GM12878 (cell line): ENCODE results near the gene VSX1. TPM values are rescaled to one million over a fixed set of nuclear protein-coding genes. Genes with fewer than 3 reads are reported as not detected.

Experiments
- ATAC-seq: fragments of 200-7000 bp; cut with Tn5 transposase; 3 replicates; pipeline ENCODE4 v1.9.1; 2020; ENCODE audit warnings: mild to moderate bottlenecking, moderate library complexity
- BruUV-seq: library from RNA; stranded (reverse); fragments of 400-500 nt; replicated peaks from 2 replicates; lab custom pipeline; 2021; lab: Mats Ljungman, UMichigan
- CTCF ChIA-PET: fragments of 300-600 bp; sonication (Branson Sonifier 250); formaldehyde crosslinking; extraction: SDS; loops from one replicate; lab custom pipeline; 2021; ENCODE audit warnings: inconsistent platforms; lab: Yijun Ruan, JAX
- POLR2A ChIA-PET: fragments of 350-600 bp; formaldehyde crosslinking; extraction: SDS; loops from one replicate; lab custom pipeline; 2021; ENCODE audit warnings: inconsistent platforms; lab: Charles Lee
- RAD21 ChIA-PET: fragments of 300-600 bp; sonication (Branson Sonifier 250); formaldehyde crosslinking; loops from one replicate; lab custom pipeline; 2023; ENCODE audit warnings: antibody characterized with exemption; ENCODE audit not compliant: unreplicated experiment; lab: Charles Lee
- SMC1A ChIA-PET: fragments of 300-600 bp; sonication (Branson Sonifier 250); formaldehyde crosslinking; loops from one replicate; lab custom pipeline; 2023; ENCODE audit not compliant: unreplicated experiment, uncharacterized antibody; lab: Charles Lee
- DNase-seq: peaks from one replicate; pipeline ENCODE4 v3.0.0-alpha.2; 2011; ENCODE audit warnings: low read depth, low spot score
- FAIRE-seq: peaks from 3 replicates; lab custom pipeline; 2011; peaks lifted over from hg19 to GRCh38; lab: Jason Lieb, UNC
- H2AFZ ChIP-seq: 2 replicates; pipeline ENCODE4 v1.6.0; 2011; ENCODE audit warnings: low read depth, low read length, control low read depth; ENCODE audit not compliant: control insufficient read depth
- H3K27ac ChIP-seq: 2 replicates; pipeline ENCODE4 v1.5.1; 2011; ENCODE audit warnings: control low read depth; ENCODE audit not compliant: control insufficient read depth, insufficient read depth
- H3K27me3 ChIP-seq, 2 experiments: replicated peaks in 1 of 2; 2 replicates each; pipeline versions ENCODE4 v1.6.0 to v1.6.1; 2011; ENCODE audit warnings: low read length in 1 of 2; ENCODE audit not compliant: control insufficient read depth in 2 of 2, insufficient read depth in 2 of 2
- H3K36me3 ChIP-seq, 2 experiments: 2 replicates each; pipeline ENCODE4 v1.5.1; 2011; ENCODE audit warnings: low read length in 1 of 2; ENCODE audit not compliant: control insufficient read depth in 2 of 2, insufficient read depth in 2 of 2
- H3K4me1 ChIP-seq: 2 replicates; pipeline ENCODE4 v1.6.1; 2011; ENCODE audit warnings: mild to moderate bottlenecking, low read length, moderate library complexity, mixed read lengths; ENCODE audit not compliant: control insufficient read depth, insufficient read depth
- H3K4me2 ChIP-seq: 2 replicates; pipeline ENCODE4 v1.6.0; 2011; ENCODE audit warnings: control low read depth; ENCODE audit not compliant: control insufficient read depth, insufficient read depth
- H3K4me3 ChIP-seq: fragments of 200-600 bp; sonication (generic); 2 replicates; pipeline ENCODE4 v1.5.1; 2016
- H3K79me2 ChIP-seq: 2 replicates; pipeline ENCODE4 v1.6.0; 2011; ENCODE audit warnings: low read length; ENCODE audit not compliant: control insufficient read depth, insufficient read depth
- H3K9ac ChIP-seq: 2 replicates; pipeline ENCODE4 v1.8.0; 2011; ENCODE audit warnings: low read length, control low read depth, mixed read lengths; ENCODE audit not compliant: control insufficient read depth, insufficient read depth
- H3K9me3 ChIP-seq: replicated peaks from 3 replicates; pipeline ENCODE4 v1.5.1; 2011; ENCODE audit warnings: mild to moderate bottlenecking, low read length; ENCODE audit not compliant: control insufficient read depth, insufficient read depth
- H4K20me1 ChIP-seq: 2 replicates; pipeline ENCODE4 v1.6.0; 2011; ENCODE audit not compliant: control insufficient read depth, insufficient read depth
- EGR1 ChIP-seq, 2 experiments: IDR thresholded peaks; 1 replicate in 1 of 2; 2 replicates in 1 of 2; pipeline ENCODE4 v1.6.1; 2011 to 2012; ENCODE audit warnings: low read depth in 2 of 2, low read length in 2 of 2, borderline replicate concordance in 1 of 2, mild to moderate bottlenecking in 1 of 2, moderate library complexity in 1 of 2
- NFYB ChIP-seq: IDR thresholded peaks from 2 replicates; pipeline ENCODE4 v1.6.1; 2011; ENCODE audit warnings: low read depth, mild to moderate bottlenecking, low read length, improper control_type of control experiment, moderate library complexity; ENCODE audit not compliant: insufficient read depth
- RELB ChIP-seq: fragments of 450-650 bp; IDR thresholded peaks from 2 replicates; pipeline ENCODE4 v1.6.1; 2017; ENCODE audit warnings: low read depth, mild to moderate bottlenecking, moderate library complexity
- USF1 ChIP-seq: IDR thresholded peaks from 2 replicates; pipeline ENCODE4 v1.6.1; 2011; ENCODE audit warnings: borderline replicate concordance, low read depth, mild to moderate bottlenecking, moderate library complexity, mixed read lengths, low read length; ENCODE audit not compliant: insufficient read depth; ENCODE audit errors: extremely low read length
- ZBTB4 ChIP-seq: fragments of 450-650 bp; formaldehyde crosslinking; IDR thresholded peaks from 2 replicates; pipeline ENCODE4 v1.4.0; 2022; ENCODE audit warnings: mild to moderate bottlenecking, moderate library complexity
- ZNF384 ChIP-seq: IDR thresholded peaks from 2 replicates; pipeline ENCODE4 v1.6.1; 2012; ENCODE audit warnings: low read depth, mild to moderate bottlenecking, low read length, improper control_type of control experiment, borderline replicate concordance
- WGBS: methylation state at CpG from one replicate; pipeline ENCODE4 v1.1.6; 2016; ENCODE audit warnings: low lambda C conversion rate; ENCODE audit not compliant: insufficient replicate concordance, insufficient coverage; ENCODE audit errors: missing lambda C conversion rate; 5-methylcytosine and 5-hydroxymethylcytosine counted together
- in situ Hi-C: fragments of 300-500 bp; cut with MboI; formaldehyde crosslinking; loops from 9 replicates; pipeline ENCODE4 v1.14.3; 2018; ENCODE audit warnings: mixed read lengths
- intact Hi-C: fragments of 100-400 bp; cut with micrococcal nuclease; formaldehyde crosslinking; loops from one replicate; pipeline ENCODE4 v1.14.2; 2022; ENCODE audit not compliant: unreplicated experiment
- polyA plus RNA-seq, 11 experiments: library from polyadenylated mRNA; depleted of rRNA in 4 of 11; unstranded in 6 of 11; stranded (reverse) in 5 of 11; fragments of >200 nt; fragmentation: Nextera tagmentation in 4 of 11; fragmentation: Illumina TruSeq in 1 of 11; extraction: Ambion mirVana in 4 of 11; extraction: Trizol in 1 of 11; gene quantifications; 1 replicate in 1 of 11; 2 replicates in 10 of 11; pipeline versions ENCODE4 v1.2.1 to v1.2.3, GENCODE V29; 2011 to 2016; ENCODE audit warnings: inconsistent platforms in 2 of 11, missing spikeins in 2 of 11, low read depth in 1 of 11
- total RNA-seq, 4 experiments: library from RNA; depleted of rRNA in 3 of 4; stranded (reverse); fragments of >200 nt in 3 of 4; fragmentation: Illumina TruSeq in 1 of 4; extraction: Trizol in 1 of 4; gene quantifications; 2 replicates each; pipeline versions ENCODE4 v1.2.1 to v1.2.3, GENCODE V29; 2013 to 2021

The VSX1 gene
- total and polyA plus RNA-seq, 10 of the 15 experiments (the other 5 are each of a cell fraction or from before 2014, with no cell fraction given) = 0.05 TPM; not detected in 9

- TF ChIP-seq ZBTB4 (CRISPR knock-in tag) = no peak
- TF ChIP-seq, all 136 proteins: peak for 0
Observed at GRCh38 chr20:25032478-25033264, 49.3 kb downstream of the VSX1 start (continued).

- no peaks in the 10 kb centered on the region for H3K27me3 ChIP-seq
- CTCF ChIA-PET = interaction anchor here (1.3 kb wide), 1 partner anchor 367 kb away, joined by 4 read pairs; no protein-coding TSS in a partner anchor
- H3K79me2 ChIP-seq = peaks cover 2% of the 10 kb centered on the region
- RAD21 ChIA-PET = interaction anchor here (0.6 kb wide), 1 partner anchor 9 kb away, joined by 3 read pairs; no protein-coding TSS in a partner anchor
- peaks cover 0 to 6% of the 10 kb centered on the region in 2 experiments; a peak in 2 of 4 replicates for H3K36me3 ChIP-seq
- peaks cover 13% of the 10 kb centered on the region for H3K4me1 ChIP-seq
- in situ Hi-C loops = no loop called here
- no peak for DNase-seq
- WGBS = 89% methylated on average over 16 of the region's 16 CpGs
- no peak overlapping the region for H3K4me2 ChIP-seq
- intact Hi-C loops = no loop called here
- SMC1A ChIA-PET = interaction anchor here (1.1 kb wide), 1 partner anchor 38 kb away, joined by 3 read pairs; no protein-coding TSS in a partner anchor
- TF ChIP-seq ZNF384 (no peak), EGR1 (IDR thresholded peaks at IDR 0.05; ENCODE audit: borderline replicate concordance in 1 of 2, low read depth in 2 of 2, low read length in 2 of 2) (no peak), USF1 (peak; percentile 71), NFYB (0 out of 2 replicates have a peak, but pooled peaks have one; percentile 31), RELB (no peak)
- no peak for ATAC-seq
- POLR2A ChIA-PET = no interaction called here
- H2AFZ ChIP-seq = no peak overlapping the region
- no peak overlapping the region for H3K27ac ChIP-seq
- no TSS peak for BruUV-seq
- H3K4me3 ChIP-seq = no peak overlapping the region
- H3K9ac ChIP-seq = no peak overlapping the region
- H4K20me1 ChIP-seq = no peaks in the 10 kb centered on the region
- FAIRE-seq = no peak
- no peaks in the 10 kb centered on the region for H3K9me3 ChIP-seq
Observed at GRCh38 chr20:25032065-25032477, 49.9 kb downstream of the VSX1 start.
